Caco-2 (cell line): ENCODE results near the gene AURKA. TPM values are rescaled to one million over a fixed set of nuclear protein-coding genes. Genes with fewer than 3 reads are reported as not detected.

Source experiments
- BruUV-seq: library from RNA; stranded (reverse); fragments of 400-500 nt; replicated peaks from 2 replicates; lab custom pipeline; 2021; lab: Mats Ljungman, UMichigan
- CTCF ChIA-PET: fragments of 300-600 bp; sonication (Branson Sonifier 250); formaldehyde crosslinking; loops from one replicate; lab custom pipeline; 2022; ENCODE audit warnings: antibody characterized with exemption; lab: Charles Lee
- POLR2A ChIA-PET: fragments of 300-600 bp; sonication (Branson Sonifier 250); formaldehyde crosslinking; loops from one replicate; lab custom pipeline; 2022; ENCODE audit warnings: antibody characterized with exemption; lab: Charles Lee
- DNase-seq, 2 experiments: peaks; one replicate each; pipeline versions ENCODE4 v3.0.0 to v3.0.0-alpha.2; 2020 to 2022
- H3K27me3 ChIP-seq: replicated peaks from 2 replicates; pipeline ENCODE4 v1.6.0; 2011; ENCODE audit warnings: low read length; ENCODE audit not compliant: control insufficient read depth, insufficient read depth
- H3K36me3 ChIP-seq: 2 replicates; pipeline ENCODE4 v1.5.1; 2011; ENCODE audit warnings: low read length; ENCODE audit not compliant: control insufficient read depth, insufficient read depth
- H3K4me1 ChIP-seq: fragments of 250-450 bp; sonication (Bioruptor Pico); 2 replicates; pipeline ENCODE4 v1.5.1; 2020; ENCODE audit warnings: mild to moderate bottlenecking
- H3K4me3 ChIP-seq: 2 replicates; pipeline ENCODE4 v1.5.1; 2011; ENCODE audit warnings: low read depth, mild to moderate bottlenecking, control low read depth, low read length
- H3K9me3 ChIP-seq: fragments of 250-450 bp; sonication (Bioruptor Pico); 2 replicates; pipeline ENCODE4 v1.5.1; 2020; ENCODE audit warnings: mild to moderate bottlenecking, moderate library complexity
- H3K27ac Mint-ChIP-seq: one replicate; pipeline ENCODE4 v1.8.0; 2022; ENCODE audit warnings: mixed read lengths; ENCODE audit not compliant: unreplicated experiment
- H3K27me3 Mint-ChIP-seq: one replicate; pipeline ENCODE4 v1.8.0; 2022; ENCODE audit warnings: mixed read lengths; ENCODE audit not compliant: insufficient read depth, unreplicated experiment
- H3K36me3 Mint-ChIP-seq: one replicate; pipeline ENCODE4 v1.8.0; 2022; ENCODE audit warnings: mild to moderate bottlenecking, mixed read lengths; ENCODE audit not compliant: insufficient read depth, unreplicated experiment
- H3K4me1 Mint-ChIP-seq: one replicate; pipeline ENCODE4 v1.8.0; 2022; ENCODE audit warnings: low read depth, mixed read lengths; ENCODE audit not compliant: unreplicated experiment
- H3K4me3 Mint-ChIP-seq: one replicate; pipeline ENCODE4 v1.8.0; 2022; ENCODE audit warnings: mild to moderate bottlenecking, moderate library complexity, mixed read lengths; ENCODE audit not compliant: unreplicated experiment
- H3K9me3 Mint-ChIP-seq: one replicate; pipeline ENCODE4 v1.8.0; 2022; ENCODE audit warnings: mixed read lengths; ENCODE audit not compliant: unreplicated experiment
- intact Hi-C: fragments of 100-400 bp; cut with micrococcal nuclease; formaldehyde crosslinking; loops from one replicate; pipeline ENCODE4 v1.10.0; 2022; ENCODE audit not compliant: unreplicated experiment
- total RNA-seq: library from RNA; stranded (reverse); gene quantifications from 2 replicates; pipeline ENCODE4 v1.2.3, GENCODE V29; 2022
- TF ChIP-seq, protein P1 (sequence below), 2 experiments: fragments of 200-600 bp in 1 of 2; IDR thresholded peaks; 1 replicate in 1 of 2; 2 replicates in 1 of 2; pipeline versions ENCODE4 v1.5.1 to v1.8.0; 2011 to 2022; ENCODE audit warnings: antibody characterized with exemption in 1 of 2, control low read depth in 1 of 2, inconsistent platforms in 1 of 2, low read depth in 1 of 2, low read length in 1 of 2, mild to moderate bottlenecking in 1 of 2, moderate library complexity in 1 of 2; ENCODE audit not compliant: insufficient read depth in 1 of 2, severe bottlenecking in 1 of 2, unreplicated experiment in 1 of 2

Gene AURKA
- total RNA-seq, 1 experiment from 2014 or later = 233 TPM

DNA sequence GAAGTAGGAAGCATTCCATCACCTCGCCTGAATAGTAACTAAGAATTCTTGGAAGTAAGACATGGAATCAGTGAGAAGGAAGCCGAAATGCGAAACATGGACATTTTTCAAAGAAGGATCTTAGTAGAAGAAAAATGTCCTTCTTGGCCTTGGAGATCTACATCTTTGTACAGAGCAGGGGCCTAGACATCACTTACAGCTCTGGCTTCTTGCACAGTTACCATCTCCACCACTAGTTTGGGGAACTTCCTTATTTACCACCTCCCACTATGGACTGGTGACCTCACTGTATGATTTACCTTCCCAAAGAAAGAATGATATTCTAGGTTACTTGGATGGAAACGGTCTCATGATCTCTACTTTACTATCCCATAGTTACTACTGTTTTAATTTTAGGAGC, 35.8 kb upstream of the AURKA start:
- TF ChIP-seq, protein P1, sequence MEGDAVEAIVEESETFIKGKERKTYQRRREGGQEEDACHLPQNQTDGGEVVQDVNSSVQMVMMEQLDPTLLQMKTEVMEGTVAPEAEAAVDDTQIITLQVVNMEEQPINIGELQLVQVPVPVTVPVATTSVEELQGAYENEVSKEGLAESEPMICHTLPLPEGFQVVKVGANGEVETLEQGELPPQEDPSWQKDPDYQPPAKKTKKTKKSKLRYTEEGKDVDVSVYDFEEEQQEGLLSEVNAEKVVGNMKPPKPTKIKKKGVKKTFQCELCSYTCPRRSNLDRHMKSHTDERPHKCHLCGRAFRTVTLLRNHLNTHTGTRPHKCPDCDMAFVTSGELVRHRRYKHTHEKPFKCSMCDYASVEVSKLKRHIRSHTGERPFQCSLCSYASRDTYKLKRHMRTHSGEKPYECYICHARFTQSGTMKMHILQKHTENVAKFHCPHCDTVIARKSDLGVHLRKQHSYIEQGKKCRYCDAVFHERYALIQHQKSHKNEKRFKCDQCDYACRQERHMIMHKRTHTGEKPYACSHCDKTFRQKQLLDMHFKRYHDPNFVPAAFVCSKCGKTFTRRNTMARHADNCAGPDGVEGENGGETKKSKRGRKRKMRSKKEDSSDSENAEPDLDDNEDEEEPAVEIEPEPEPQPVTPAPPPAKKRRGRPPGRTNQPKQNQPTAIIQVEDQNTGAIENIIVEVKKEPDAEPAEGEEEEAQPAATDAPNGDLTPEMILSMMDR (IDR thresholded peaks at IDR 0.05; ENCODE audit: insufficient read depth in 1 of 2, low read depth in 1 of 2, low read length in 1 of 2, severe bottlenecking in 1 of 2, unreplicated experiment in 1 of 2) = no peak
- no peak for DNase-seq
- Histone ChIP-seq H3K9me3 (no peaks in the 10 kb centered on the region; the same call in 1 of the 2 replicates), H3K36me3 (no peaks in the 10 kb centered on the region), H3K4me3 (no peak overlapping the region), H3K27me3 (no peaks in the 10 kb centered on the region), H3K4me1 (peaks cover 12% of the 10 kb centered on the region)
- Mint-ChIP-seq H3K27me3 (no peaks in the 10 kb centered on the region), H3K36me3 (no peaks in the 10 kb centered on the region), H3K9me3 (no peaks in the 10 kb centered on the region), H3K27ac (no peak overlapping the region), H3K4me3 (no peak overlapping the region), H3K4me1 (peaks cover 25% of the 10 kb centered on the region)
- CTCF ChIA-PET = interaction anchor here (1.3 kb wide), 1 partner anchor 36 kb away, joined by 3 read pairs; the partner anchor contains the start of gene AURKA
- intact Hi-C loops = no loop called here
- no TSS peak for BruUV-seq
- POLR2A ChIA-PET = no interaction called here

DNA sequence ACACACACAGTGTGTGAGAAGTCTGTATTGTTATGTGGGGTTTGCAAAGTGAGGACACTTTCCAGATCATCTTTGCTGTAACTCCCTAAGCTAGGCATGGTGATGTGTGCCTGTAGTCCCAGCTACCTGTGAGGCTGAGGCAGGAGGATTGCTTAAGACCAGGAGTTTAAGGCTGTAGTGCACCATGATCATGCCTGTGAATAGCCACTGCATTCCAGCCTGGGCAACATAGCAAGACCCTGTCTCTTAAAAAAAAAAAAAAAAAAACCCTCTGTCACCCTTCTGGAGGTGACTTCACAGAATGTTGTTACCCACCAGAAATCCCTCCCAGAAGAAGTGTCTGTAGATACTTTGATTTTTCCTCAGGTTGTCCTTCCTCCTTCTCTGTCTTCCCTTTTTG, 34.9 kb upstream of the AURKA start:
- no peak for DNase-seq
- Mint-ChIP-seq H3K36me3 (no peaks in the 10 kb centered on the region), H3K27ac (no peak overlapping the region), H3K4me1 (peaks cover 32% of the 10 kb centered on the region), H3K27me3 (no peaks in the 10 kb centered on the region), H3K4me3 (no peak overlapping the region), H3K9me3 (no peaks in the 10 kb centered on the region)
- Histone ChIP-seq H3K4me3 (no peak overlapping the region), H3K27me3 (no peaks in the 10 kb centered on the region), H3K4me1 (peaks cover 21% of the 10 kb centered on the region), H3K36me3 (no peaks in the 10 kb centered on the region), H3K9me3 (no peaks in the 10 kb centered on the region; the same call in 1 of the 2 replicates)
- TF ChIP-seq, protein P1 (IDR thresholded peaks at IDR 0.05; ENCODE audit: insufficient read depth in 1 of 2, low read depth in 1 of 2, low read length in 1 of 2, severe bottlenecking in 1 of 2, unreplicated experiment in 1 of 2) = no peak
- no TSS peak for BruUV-seq
- intact Hi-C loops = no loop called here
- POLR2A ChIA-PET = no interaction called here
- CTCF ChIA-PET = no interaction called here

DNA sequence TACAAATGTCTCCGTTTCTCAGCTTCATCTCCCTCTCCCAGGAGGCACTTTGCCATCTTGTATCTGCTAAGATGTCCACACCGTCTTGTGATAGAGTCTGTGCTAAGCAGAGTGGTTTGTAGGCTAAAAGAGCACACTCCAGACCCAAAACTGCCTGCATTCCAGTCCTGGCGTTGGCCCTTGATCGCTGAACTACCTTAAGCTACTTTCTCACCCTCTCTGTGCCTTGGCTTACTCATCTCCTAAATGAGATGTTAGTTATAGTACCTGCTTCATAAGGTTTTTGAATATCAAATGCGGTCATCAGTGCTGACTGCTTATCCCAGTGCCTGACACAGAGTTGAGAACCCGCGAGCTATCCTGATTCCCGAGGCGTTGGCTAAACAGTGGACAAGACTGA, 34.0 kb upstream of the AURKA start:
- H3K4me3 Mint-ChIP-seq = no peak overlapping the region
- H3K4me3 ChIP-seq = no peak overlapping the region
- no peaks in the 10 kb centered on the region for H3K27me3 ChIP-seq
- ChIA-PET POLR2A (no interaction called here), CTCF (interaction anchor here (0.5 kb wide), 1 partner anchor 12 kb away, joined by 6 read pairs; no protein-coding TSS in a partner anchor)
- H3K36me3 Mint-ChIP-seq = no peaks in the 10 kb centered on the region
- TF ChIP-seq, protein P1 (IDR thresholded peaks at IDR 0.05; ENCODE audit: insufficient read depth in 1 of 2, low read depth in 1 of 2, low read length in 1 of 2, severe bottlenecking in 1 of 2, unreplicated experiment in 1 of 2) = no peak
- no peaks in the 10 kb centered on the region for H3K9me3 Mint-ChIP-seq
- no peaks in the 10 kb centered on the region for H3K36me3 ChIP-seq
- no peak for DNase-seq
- peaks cover 33% of the 10 kb centered on the region for H3K4me1 Mint-ChIP-seq
- BruUV-seq = no TSS peak
- intact Hi-C loops = no loop called here
- H3K27ac Mint-ChIP-seq = no peak overlapping the region
- H3K27me3 Mint-ChIP-seq = no peaks in the 10 kb centered on the region
- H3K4me1 ChIP-seq = peaks cover 21% of the 10 kb centered on the region
- H3K9me3 ChIP-seq = no peaks in the 10 kb centered on the region; the same call in 1 of the 2 replicates
